Naive thymus-derived CD4-positive, alpha-beta T cell (primary cell): ENCODE data around the gene CUL4A. TPM values are rescaled to one million over a fixed set of nuclear protein-coding genes. Genes with fewer than 3 reads are reported as not detected.
A peak's percentile ranks its signal among the peaks of the same experiment; 100 is the strongest.

ENCODE experiments used
- ATAC-seq: fragments of 150-1000 bp; cut with Tn5 transposase; 2 replicates; pipeline ENCODE4 v1.10.0; 2021; ENCODE audit warnings: mild to moderate bottlenecking, moderate library complexity
- CTCF ChIA-PET: fragments of 350-600 bp; sonication (Branson Sonifier 250); formaldehyde crosslinking; loops from one replicate; lab custom pipeline; 2021; ENCODE audit warnings: antibody characterized with exemption; lab: Charles Lee
- POLR2A ChIA-PET: fragments of 350-600 bp; sonication (Branson Sonifier 250); formaldehyde crosslinking; loops from one replicate; lab custom pipeline; 2021; ENCODE audit warnings: antibody characterized with exemption, inconsistent platforms; lab: Charles Lee
- DNase-seq, 9 donors: peaks; one replicate each; pipeline versions ENCODE4 v3.0.0 to v3.0.0-alpha.2; 2020 to 2022; ENCODE audit warnings: mixed read lengths in 1 of 9
- H3K27ac ChIP-seq: one replicate; pipeline ENCODE4 v1.7.0; 2013; ENCODE audit warnings: mild to moderate bottlenecking, low read depth, low read length, moderate library complexity
- H3K27me3 ChIP-seq, 2 donors: one replicate each; pipeline ENCODE4 v1.7.0; 2013; ENCODE audit warnings: low read length in 2 of 2, mild to moderate bottlenecking in 2 of 2, moderate library complexity in 2 of 2; ENCODE audit not compliant: control insufficient read depth in 2 of 2, insufficient read depth in 2 of 2
- H3K36me3 ChIP-seq, 3 experiments: 1 replicate in 2 of 3; 2 replicates in 1 of 3; pipeline ENCODE4 v1.7.0; 2013; ENCODE audit warnings: low read length in 3 of 3, mild to moderate bottlenecking in 3 of 3, moderate library complexity in 1 of 3; ENCODE audit not compliant: insufficient read depth in 3 of 3, control insufficient read depth in 2 of 3
- H3K4me1 ChIP-seq, 2 donors: one replicate each; pipeline ENCODE4 v1.7.0; 2013; ENCODE audit warnings: low read length in 2 of 2, mild to moderate bottlenecking in 2 of 2, moderate library complexity in 1 of 2; ENCODE audit not compliant: control insufficient read depth in 2 of 2, insufficient read depth in 2 of 2
- H3K4me3 ChIP-seq: 2 replicates; pipeline ENCODE4 v1.7.0; 2013; ENCODE audit warnings: mild to moderate bottlenecking, low read length
- H3K9me3 ChIP-seq, 3 experiments: 1 replicate in 2 of 3; 2 replicates in 1 of 3; pipeline ENCODE4 v1.7.0; 2013; ENCODE audit warnings: low read length in 3 of 3; ENCODE audit not compliant: control insufficient read depth in 2 of 3
- H3K27ac Mint-ChIP-seq, 9 donors: one replicate each; pipeline ENCODE4 v1.8.0; 2020 to 2022; ENCODE audit warnings: mixed read lengths in 9 of 9, mild to moderate bottlenecking in 8 of 9, moderate library complexity in 5 of 9, inconsistent platforms in 2 of 9
- H3K27me3 Mint-ChIP-seq, 5 donors: one replicate each; pipeline ENCODE4 v1.8.0; 2021 to 2022; ENCODE audit warnings: mixed read lengths in 5 of 5, mild to moderate bottlenecking in 1 of 5
- H3K36me3 Mint-ChIP-seq, 5 donors: one replicate each; pipeline ENCODE4 v1.8.0; 2020 to 2022; ENCODE audit warnings: mixed read lengths in 5 of 5, mild to moderate bottlenecking in 3 of 5, inconsistent platforms in 1 of 5
- H3K4me1 Mint-ChIP-seq, 7 donors: one replicate each; pipeline ENCODE4 v1.8.0; 2020 to 2022; ENCODE audit warnings: mixed read lengths in 7 of 7, mild to moderate bottlenecking in 3 of 7, inconsistent platforms in 1 of 7
- H3K4me3 Mint-ChIP-seq, 10 donors: one replicate each; pipeline ENCODE4 v1.8.0; 2020 to 2022; ENCODE audit warnings: mild to moderate bottlenecking in 10 of 10, mixed read lengths in 10 of 10, moderate library complexity in 6 of 10, inconsistent platforms in 2 of 10
- H3K9me3 Mint-ChIP-seq, 11 donors: one replicate each; pipeline ENCODE4 v1.8.0; 2020 to 2022; ENCODE audit warnings: mixed read lengths in 11 of 11, mild to moderate bottlenecking in 4 of 11, inconsistent platforms in 1 of 11, moderate library complexity in 1 of 11
- intact Hi-C, 2 donors: fragments of 100-400 bp; cut with micrococcal nuclease; formaldehyde crosslinking; loops; one replicate each; pipeline ENCODE4 v1.15.1; 2023
- polyA plus RNA-seq, 2 donors: library from polyadenylated mRNA; unstranded; fragments of 300-500 nt; fragmentation: Illumina TruSeq; gene quantifications; one replicate each; pipeline ENCODE4 v1.2.3, GENCODE V29; 2021
- total RNA-seq, 6 experiments: library from RNA in 5 of 6; stranded (reverse) in 5 of 6; gene quantifications; 1 replicate in 5 of 6; 2 replicates in 1 of 6; pipeline ENCODE4 v1.2.3 and lab custom pipeline; 2021 to 2026

Gene CUL4A
- total and polyA plus RNA-seq, 7 experiments from 2014 or later: 35.0 to 94.7 (median 77.5) TPM

- peaks cover 0 to 5% (median 4%) of the 10 kb centered on the region in 5 donors for H3K36me3 Mint-ChIP-seq
- ATAC-seq (no peak), DNase-seq (peak in 1 of 9 donors; percentile 11)
- H3K27ac Mint-ChIP-seq: peak overlapping the region; percentile 95 to 99 (median 97)
- peaks cover 0 to 19% (median 3%) of the 10 kb centered on the region in 11 donors for H3K9me3 Mint-ChIP-seq
- H3K4me1 ChIP-seq: peaks cover 10 to 11% of the 10 kb centered on the region in 2 donors
- CTCF ChIA-PET: interaction anchor here (1.0 kb wide), 1 partner anchor 96 kb away, joined by 4 read pairs; no protein-coding TSS in a partner anchor
- H3K27me3 ChIP-seq: no peaks in the 10 kb centered on the region
- peaks cover 20 to 46% (median 39%) of the 10 kb centered on the region in 7 donors for H3K4me1 Mint-ChIP-seq
- POLR2A ChIA-PET: interaction anchor here (0.6 to 2.9 kb wide), 6 partner anchors 11 to 329 kb away, joined by 3 to 16 read pairs (median 4); partner anchors contain the start of genes CUL4A, MCF2L and PCID2
- peak overlapping the region; percentile 75 for H3K4me3 ChIP-seq
- intact Hi-C loops: loop anchor here in 1 of 2 donors (10.0 kb wide), 2 partner anchors 287 to 603 kb away; partner anchors contain the start of genes ATP11A and TFDP1
- peak overlapping the region; percentile 87 to 99 (median 96) for H3K4me3 Mint-ChIP-seq
- peaks cover 0 to 8% (median 0%) of the 10 kb centered on the region in 3 experiments for H3K36me3 ChIP-seq
- peak overlapping the region; percentile 90 for H3K27ac ChIP-seq
- H3K27me3 Mint-ChIP-seq: peaks cover 0 to 24% (median 4%) of the 10 kb centered on the region in 5 donors
- H3K9me3 ChIP-seq: no peaks in the 10 kb centered on the region
These were observed 88.9 kb downstream of the CUL4A start for GRCh38 chr13:113298043-113298945.

GRCh38 chr13:113299951-113300350, 90.5 kb downstream of the CUL4A start:
- Histone ChIP-seq H3K36me3 (peaks cover 0 to 10% (median 0%) of the 10 kb centered on the region in 3 experiments), H3K27ac (no peak overlapping the region), H3K9me3 (no peaks in the 10 kb centered on the region), H3K27me3 (no peaks in the 10 kb centered on the region), H3K4me1 (peaks cover 10 to 11% of the 10 kb centered on the region in 2 donors), H3K4me3 (no peak overlapping the region)
- ChIA-PET CTCF (no interaction called here), POLR2A (no interaction called here)
- H3K4me1 Mint-ChIP-seq: peaks cover 23 to 57% (median 49%) of the 10 kb centered on the region in 7 donors
- peak overlapping the region in 2 of 10 donors; percentile 19 to 25 for H3K4me3 Mint-ChIP-seq
- intact Hi-C loops: loop anchor here in 1 of 2 donors (10.0 kb wide), 2 partner anchors 285 to 605 kb away; partner anchors contain the start of genes ATP11A and TFDP1
- no peak for DNase-seq
- H3K9me3 Mint-ChIP-seq: peaks cover 0 to 19% (median 3%) of the 10 kb centered on the region in 11 donors
- peaks cover 0 to 5% (median 4%) of the 10 kb centered on the region in 5 donors for H3K36me3 Mint-ChIP-seq
- no peak for ATAC-seq
- no peak overlapping the region for H3K27ac Mint-ChIP-seq
- peaks cover 0 to 11% (median 0%) of the 10 kb centered on the region in 5 donors for H3K27me3 Mint-ChIP-seq

GRCh38 chr13:113302986-113303385, 93.6 kb downstream of the CUL4A start:
- H3K36me3 Mint-ChIP-seq: peaks cover 0 to 19% (median 3%) of the 10 kb centered on the region in 5 donors
- peaks cover 11 to 63% (median 48%) of the 10 kb centered on the region in 7 donors for H3K4me1 Mint-ChIP-seq
- Histone ChIP-seq H3K9me3 (no peaks in the 10 kb centered on the region), H3K27me3 (no peaks in the 10 kb centered on the region), H3K27ac (no peak overlapping the region), H3K4me1 (peaks cover 7% of the 10 kb centered on the region in 2 donors), H3K4me3 (no peak overlapping the region), H3K36me3 (peaks cover 0 to 14% (median 0%) of the 10 kb centered on the region in 3 experiments)
- intact Hi-C loops: no loop called here
- peak overlapping the region in 1 of 9 donors; percentile 69 for H3K27ac Mint-ChIP-seq
- ChIA-PET POLR2A (no interaction called here), CTCF (no interaction called here)
- ATAC-seq (no peak), DNase-seq (no peak)
- no peaks in the 10 kb centered on the region for H3K27me3 Mint-ChIP-seq
- H3K9me3 Mint-ChIP-seq: peaks cover 0 to 3% (median 0%) of the 10 kb centered on the region in 11 donors
- no peak overlapping the region for H3K4me3 Mint-ChIP-seq

GRCh38 chr13:113304121-113304520, 94.7 kb downstream of the CUL4A start:
- no peaks in the 10 kb centered on the region for H3K27me3 ChIP-seq
- ChIA-PET POLR2A (no interaction called here), CTCF (no interaction called here)
- Mint-ChIP-seq H3K27ac (peak overlapping the region in 1 of 9 donors; percentile 19), H3K9me3 (no peaks in the 10 kb centered on the region), H3K27me3 (no peaks in the 10 kb centered on the region), H3K4me1 (peaks cover 3 to 51% (median 38%) of the 10 kb centered on the region in 7 donors), H3K36me3 (peaks cover 0 to 19% (median 3%) of the 10 kb centered on the region in 5 donors), H3K4me3 (no peak overlapping the region)
- DNase-seq (no peak), ATAC-seq (no peak)
- no peaks in the 10 kb centered on the region for H3K9me3 ChIP-seq
- H3K27ac ChIP-seq: no peak overlapping the region
- intact Hi-C loops: no loop called here
- H3K4me1 ChIP-seq: no peaks in the 10 kb centered on the region
- H3K4me3 ChIP-seq: no peak overlapping the region
- peaks cover 0 to 14% (median 0%) of the 10 kb centered on the region in 3 experiments for H3K36me3 ChIP-seq

- Histone ChIP-seq H3K27me3 (no peaks in the 10 kb centered on the region), H3K4me1 (no peaks in the 10 kb centered on the region), H3K4me3 (no peak overlapping the region), H3K9me3 (no peaks in the 10 kb centered on the region), H3K36me3 (peaks cover 0 to 22% (median 0%) of the 10 kb centered on the region in 3 experiments), H3K27ac (no peak overlapping the region)
- peaks cover 0 to 23% (median 7%) of the 10 kb centered on the region in 5 donors for H3K36me3 Mint-ChIP-seq
- peak overlapping the region in 1 of 10 donors; percentile 16 for H3K4me3 Mint-ChIP-seq
- ChIA-PET POLR2A (no interaction called here), CTCF (interaction anchor here (0.6 kb wide), 1 partner anchor 31 kb away, joined by 3 read pairs; no protein-coding TSS in a partner anchor)
- no peaks in the 10 kb centered on the region for H3K9me3 Mint-ChIP-seq
- peaks cover 6 to 46% (median 38%) of the 10 kb centered on the region in 7 donors for H3K4me1 Mint-ChIP-seq
- intact Hi-C loops: no loop called here
- ATAC-seq: no peak
- DNase-seq: no peak
- H3K27me3 Mint-ChIP-seq: no peaks in the 10 kb centered on the region
- H3K27ac Mint-ChIP-seq: peak overlapping the region in 1 of 9 donors; percentile 20
These were observed 95.8 kb downstream of the CUL4A start for GRCh38 chr13:113305208-113305607.

GRCh38 chr13:113307491-113307890, 98.1 kb downstream of the CUL4A start:
- Mint-ChIP-seq H3K9me3 (no peaks in the 10 kb centered on the region), H3K36me3 (peaks cover 7 to 37% (median 16%) of the 10 kb centered on the region in 5 donors), H3K4me3 (no peak overlapping the region), H3K27ac (no peak overlapping the region), H3K4me1 (peaks cover 3 to 41% (median 32%) of the 10 kb centered on the region in 7 donors), H3K27me3 (no peaks in the 10 kb centered on the region)
- Histone ChIP-seq H3K4me1 (no peaks in the 10 kb centered on the region), H3K36me3 (peaks cover 7 to 44% (median 8%) of the 10 kb centered on the region in 3 experiments), H3K9me3 (no peaks in the 10 kb centered on the region), H3K27ac (no peak overlapping the region), H3K4me3 (no peak overlapping the region), H3K27me3 (no peaks in the 10 kb centered on the region)
- POLR2A ChIA-PET: no interaction called here
- no peak for ATAC-seq
- CTCF ChIA-PET: no interaction called here
- no peak for DNase-seq
- intact Hi-C loops: no loop called here
